Esophagus squamous epithelium (tissue), 5 donors: Measurements from ENCODE around the gene FRMD5. TPM values are rescaled to one million over a fixed set of nuclear protein-coding genes. Genes with fewer than 3 reads are reported as not detected.
"Not testable (repeated sequence)": the region's sequence is repeated elsewhere in the genome, so short reads cannot be mapped to it uniquely, and the experiment has no call there.

Experiments
- DNase-seq: peaks from one replicate; lab custom pipeline; 2025; lab: John Stamatoyannopoulos, UW
- H3K27ac ChIP-seq, 4 donors: fragments of 200-600 bp; sonication (generic); one replicate each; pipeline ENCODE4 v1.5.1; 2016 to 2019; ENCODE audit warnings: mild to moderate bottlenecking in 1 of 4
- H3K27me3 ChIP-seq, 4 donors: fragments of 200-600 bp; sonication (generic); 1 replicate in 3 of 4; 2 replicates in 1 of 4; pipeline versions ENCODE4 v1.5.1 to v1.6.0; 2017 to 2021; ENCODE audit warnings: antibody characterized with exemption in 1 of 4
- H3K36me3 ChIP-seq, 3 donors: fragments of 200-600 bp; sonication (generic); one replicate each; pipeline ENCODE4 v1.5.1; 2016 to 2019
- H3K4me1 ChIP-seq, 3 donors: fragments of 200-600 bp; sonication (generic); one replicate each; pipeline ENCODE4 v1.5.1; 2017 to 2019
- H3K4me3 ChIP-seq, 4 donors: fragments of 200-600 bp; sonication (generic); 1 replicate in 3 of 4; 2 replicates in 1 of 4; pipeline ENCODE4 v1.5.1; 2016 to 2019; ENCODE audit warnings: mild to moderate bottlenecking in 2 of 4, moderate library complexity in 1 of 4
- H3K9me3 ChIP-seq, 3 donors: fragments of 200-600 bp; sonication (generic); one replicate each; pipeline ENCODE4 v1.5.1; 2016 to 2019
- POLR2A ChIP-seq, 4 donors: fragments of 450-650 bp; IDR thresholded peaks; one replicate each; pipeline ENCODE4 v1.6.1; 2017; ENCODE audit warnings: antibody characterized with exemption in 4 of 4, mild to moderate bottlenecking in 4 of 4, moderate library complexity in 3 of 4
- WGBS, 2 donors: methylation state at CpG; one replicate each; pipeline ENCODE4 v1.1.5; 2018; 5-methylcytosine and 5-hydroxymethylcytosine counted together
- intact Hi-C: fragments of 100-400 bp; cut with DNase I; formaldehyde crosslinking; loops from one replicate; pipeline ENCODE4 v1.15.0; 2022
- total RNA-seq, 4 donors: library from RNA; depleted of rRNA; stranded (reverse); fragments of >200 nt; gene quantifications; one replicate each; pipeline ENCODE4 v1.1.0, GENCODE V29; 2016
- TF ChIP-seq, protein P1 (sequence below), 6 experiments: fragments of 450-650 bp in 4 of 6; fragments of 200-600 bp in 2 of 6; sonication (generic) in 2 of 6; IDR thresholded peaks; one replicate each; pipeline ENCODE4 v1.5.1; 2016 to 2019; ENCODE audit warnings: antibody characterized with exemption in 6 of 6, mild to moderate bottlenecking in 4 of 6, moderate library complexity in 4 of 6
- donor health status: DM: yes; HTN: yes; CAD: no.

The FRMD5 gene
- total RNA-seq, 4 donors from 2014 or later: 0.19 TPM; not detected in 3

DNA sequence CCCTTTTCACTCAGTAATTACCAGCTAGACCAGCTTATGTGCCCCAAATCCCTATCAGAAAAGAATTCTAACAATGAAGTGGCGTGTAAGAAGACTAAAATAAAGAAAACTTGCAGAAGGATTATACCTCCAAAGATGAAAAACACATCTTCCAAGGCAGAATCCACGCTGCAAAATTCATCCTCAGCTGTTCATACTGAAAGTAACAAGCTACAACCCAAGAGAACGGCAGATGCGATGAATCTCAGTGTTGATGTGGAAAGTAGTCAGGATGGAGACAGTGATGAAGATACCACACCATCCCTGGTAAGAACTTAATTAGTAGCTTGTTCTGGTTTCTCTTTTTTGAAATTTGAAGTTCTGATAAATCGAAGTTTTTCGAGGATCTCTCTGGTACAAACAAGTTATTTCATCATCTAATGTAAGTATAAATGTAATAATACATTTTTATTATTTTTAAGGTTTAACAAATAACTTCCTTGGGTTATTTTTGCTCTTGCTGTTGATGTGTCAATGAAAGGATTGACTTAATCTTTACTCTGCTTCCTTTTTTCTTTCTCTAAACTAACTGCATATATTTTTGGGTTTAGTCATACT lies 366.9 kb downstream of the FRMD5 start:
- Histone ChIP-seq H3K27ac (peak overlapping the region in 3 of 4 donors; percentile 78 to 87 (median 84)), H3K4me1 (peaks cover 20 to 53% (median 23%) of the 10 kb centered on the region in 3 donors), H3K27me3 (no peaks in the 10 kb centered on the region), H3K36me3 (no peaks in the 10 kb centered on the region), H3K4me3 (peak overlapping the region; percentile 45 to 83 (median 60)), H3K9me3 (no peaks in the 10 kb centered on the region)
- DNase-seq: no peak
- TF ChIP-seq, protein P1, sequence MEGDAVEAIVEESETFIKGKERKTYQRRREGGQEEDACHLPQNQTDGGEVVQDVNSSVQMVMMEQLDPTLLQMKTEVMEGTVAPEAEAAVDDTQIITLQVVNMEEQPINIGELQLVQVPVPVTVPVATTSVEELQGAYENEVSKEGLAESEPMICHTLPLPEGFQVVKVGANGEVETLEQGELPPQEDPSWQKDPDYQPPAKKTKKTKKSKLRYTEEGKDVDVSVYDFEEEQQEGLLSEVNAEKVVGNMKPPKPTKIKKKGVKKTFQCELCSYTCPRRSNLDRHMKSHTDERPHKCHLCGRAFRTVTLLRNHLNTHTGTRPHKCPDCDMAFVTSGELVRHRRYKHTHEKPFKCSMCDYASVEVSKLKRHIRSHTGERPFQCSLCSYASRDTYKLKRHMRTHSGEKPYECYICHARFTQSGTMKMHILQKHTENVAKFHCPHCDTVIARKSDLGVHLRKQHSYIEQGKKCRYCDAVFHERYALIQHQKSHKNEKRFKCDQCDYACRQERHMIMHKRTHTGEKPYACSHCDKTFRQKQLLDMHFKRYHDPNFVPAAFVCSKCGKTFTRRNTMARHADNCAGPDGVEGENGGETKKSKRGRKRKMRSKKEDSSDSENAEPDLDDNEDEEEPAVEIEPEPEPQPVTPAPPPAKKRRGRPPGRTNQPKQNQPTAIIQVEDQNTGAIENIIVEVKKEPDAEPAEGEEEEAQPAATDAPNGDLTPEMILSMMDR (IDR thresholded peaks at IDR 0.05): no peak
- no peak for TF ChIP-seq POLR2A (IDR thresholded peaks at IDR 0.05)
- intact Hi-C loops: no loop called here
- WGBS, 2 donors: 37 to 40% methylated on average over 6 of the region's 6 CpGs

DNA sequence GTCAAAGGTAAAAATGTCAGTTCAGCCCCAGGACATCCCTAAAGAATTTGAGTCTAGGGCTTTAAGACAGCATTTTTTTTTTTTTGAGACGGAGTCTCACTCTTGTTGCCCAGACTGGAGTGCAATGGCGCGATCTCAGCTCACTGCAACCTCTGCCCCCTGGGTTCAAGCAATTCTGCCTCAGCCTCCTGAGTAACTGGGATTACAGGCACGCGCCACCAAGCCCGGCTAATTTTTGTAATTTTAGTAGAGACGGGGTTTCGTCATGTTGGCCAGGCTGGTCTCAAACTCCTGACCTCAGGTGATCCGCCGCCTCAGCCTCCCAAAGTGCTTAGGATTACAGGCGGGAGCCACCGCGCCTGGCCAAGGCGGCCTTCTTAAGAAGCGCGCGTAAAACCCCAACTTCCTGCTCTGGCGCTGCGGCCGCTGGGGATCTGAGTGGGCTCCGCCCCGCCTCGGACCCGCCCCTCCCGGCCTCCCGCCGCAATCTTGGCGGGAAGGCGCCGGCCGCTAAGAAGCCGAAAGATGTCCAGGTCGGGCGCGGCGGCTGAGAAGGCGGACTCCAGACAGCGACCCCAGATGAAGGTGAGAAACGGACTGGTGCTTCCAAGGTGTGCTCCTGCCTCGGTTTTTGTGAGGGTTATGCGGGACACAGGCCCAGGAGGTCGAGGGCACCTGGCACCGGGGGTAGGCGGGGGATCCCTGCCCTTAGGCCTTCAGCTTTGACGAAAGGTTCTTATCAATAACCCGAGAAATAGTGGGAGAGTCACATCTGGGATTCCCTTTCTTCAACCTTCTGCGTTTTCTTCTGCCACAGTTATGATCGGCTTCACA lies 368.3 kb downstream of the FRMD5 start, which contains the start of gene WDR76:
WDR76 (plus strand) TSS at position 495 of the 834 bp plus-strand sequence; CDS start at position 526, 31 bp downstream.
- WGBS, 2 donors: 9 to 10% methylated on average over 15 to 20 of the region's 48 CpGs
- Histone ChIP-seq H3K36me3 (no peaks in the 10 kb centered on the region), H3K4me3 (peak within 1 kb of the TSS; percentile 45 to 83 (median 60)), H3K27me3 (no peaks in the 10 kb centered on the region), H3K9me3 (no peaks in the 10 kb centered on the region), H3K4me1 (peaks cover 26 to 68% (median 27%) of the 10 kb centered on the region in 3 donors), H3K27ac (peak within 1 kb of the TSS; percentile 78 to 87 (median 86))
- intact Hi-C loops: no loop called here
- peak; percentile 8 for DNase-seq
- peak in 1 of 4 donors; percentile 37 for TF ChIP-seq POLR2A (IDR thresholded peaks at IDR 0.05)
- TF ChIP-seq, protein P1 (IDR thresholded peaks at IDR 0.05): peak in 1 of 6 experiments; percentile 13

DNA sequence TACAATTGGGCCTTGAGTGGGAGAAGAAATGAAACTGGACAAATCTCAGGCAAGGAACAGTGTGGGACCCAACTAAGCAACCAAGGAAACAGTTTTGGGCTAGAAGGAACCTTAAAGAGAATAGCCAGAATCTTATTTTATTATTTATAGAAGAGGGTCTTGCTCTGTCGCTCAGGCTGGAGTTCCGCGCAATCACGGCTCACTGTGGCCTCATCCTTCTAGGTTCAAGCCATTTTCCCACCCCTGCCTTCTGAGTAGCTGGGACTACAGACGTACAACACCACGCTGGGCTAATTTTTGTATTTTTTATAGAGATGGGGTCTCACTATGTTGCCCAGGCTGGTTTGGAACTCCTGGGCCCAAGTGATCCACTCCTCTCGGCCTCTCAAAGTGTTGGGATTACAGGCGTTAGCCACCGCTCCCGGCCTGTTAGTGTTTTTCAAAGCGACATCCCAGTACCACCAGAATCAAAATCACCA lies 369.0 kb downstream of the FRMD5 start:
- no peak for DNase-seq
- peaks cover 26 to 74% (median 27%) of the 10 kb centered on the region in 3 donors for H3K4me1 ChIP-seq
- H3K27me3 ChIP-seq: no peaks in the 10 kb centered on the region
- intact Hi-C loops: no loop called here
- no peaks in the 10 kb centered on the region for H3K9me3 ChIP-seq
- 95 to 96% methylated on average over 10 to 11 of the region's 11 CpGs for WGBS, 2 donors
- TF ChIP-seq, protein P1 (IDR thresholded peaks at IDR 0.05): no peak
- no peak for TF ChIP-seq POLR2A (IDR thresholded peaks at IDR 0.05)
- peaks cover 0 to 1% (median 0%) of the 10 kb centered on the region in 3 donors for H3K36me3 ChIP-seq
- peak overlapping the region; percentile 78 to 87 (median 86) for H3K27ac ChIP-seq
- peak overlapping the region in 3 of 4 donors; percentile 59 to 83 (median 60) for H3K4me3 ChIP-seq

DNA sequence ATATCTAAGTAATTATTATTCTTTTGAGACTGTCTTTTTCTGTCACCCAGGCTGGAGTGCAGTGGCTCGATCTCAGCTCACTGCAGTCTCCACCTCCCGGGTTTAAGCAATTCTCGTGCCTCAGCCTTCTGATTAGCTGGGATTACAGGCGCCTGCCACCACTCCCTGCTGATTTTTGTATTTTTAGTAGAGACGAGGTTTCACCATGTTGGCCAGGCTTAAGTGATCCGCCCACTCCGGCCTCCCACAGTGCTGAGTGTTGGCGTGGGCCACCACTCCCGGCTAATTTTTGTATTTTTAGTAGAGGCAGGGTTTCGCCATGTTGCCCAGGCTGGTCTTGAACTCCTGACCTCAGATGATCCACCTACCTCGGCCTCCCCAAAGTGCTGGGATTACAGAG lies 369.8 kb downstream of the FRMD5 start:
- WGBS, 2 donors: 90 to 94% methylated on average over 9 to 11 of the region's 11 CpGs
- intact Hi-C loops, H3K27me3 ChIP-seq, DNase-seq, H3K36me3 ChIP-seq, H3K9me3 ChIP-seq, H3K27ac ChIP-seq, H3K4me3 ChIP-seq: not testable (repeated sequence)
- peaks cover 26 to 81% (median 27%) of the 10 kb centered on the region in 3 donors for H3K4me1 ChIP-seq

DNA sequence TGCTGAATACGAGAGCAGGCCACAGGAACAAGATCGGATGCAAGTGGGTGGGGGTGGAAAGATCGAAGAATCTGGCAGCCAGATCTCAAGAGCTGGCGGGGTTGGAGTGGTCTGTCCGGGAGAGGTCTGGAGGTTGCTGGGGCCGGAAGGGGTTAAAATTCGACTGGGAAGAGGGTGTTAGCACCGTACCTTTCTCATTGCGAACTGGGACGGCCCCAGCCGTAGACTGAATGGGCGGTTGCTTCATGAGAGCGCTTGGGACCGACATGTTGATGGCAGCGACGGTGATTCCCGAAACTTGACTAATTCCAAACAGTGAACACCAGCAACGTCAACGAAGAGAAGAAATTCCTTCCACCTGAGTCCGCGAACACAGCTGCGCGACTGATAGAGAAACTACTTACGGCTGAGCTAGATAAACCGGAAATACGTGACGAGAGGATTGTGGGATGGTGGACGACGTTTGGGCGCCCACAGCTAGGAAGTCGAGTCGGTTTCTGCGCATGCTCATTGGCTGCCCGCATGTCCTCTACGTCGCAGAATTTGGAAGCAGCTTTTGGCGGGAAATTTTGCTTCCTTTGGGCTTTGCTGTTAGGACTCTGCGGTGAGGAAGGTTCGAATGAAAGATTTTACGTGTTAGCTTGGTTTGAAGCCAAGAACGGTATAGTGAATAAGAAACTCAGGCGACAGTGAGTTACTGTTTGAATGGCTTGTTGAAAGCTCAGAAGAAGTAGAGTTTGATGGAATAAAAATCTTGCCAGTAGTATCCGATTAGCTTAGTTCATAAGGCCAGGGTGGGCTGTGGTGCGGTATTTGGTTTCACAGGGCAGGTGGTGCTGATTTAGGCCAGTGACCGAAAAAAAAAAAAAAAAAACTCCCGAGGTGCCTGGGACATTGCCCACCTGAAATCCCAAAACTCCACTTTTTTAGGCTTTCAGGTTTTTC lies 370.5 kb downstream of the FRMD5 start, which contains the start of gene MFAP1:
MFAP1 (minus strand) TSS at position 389 of the 945 bp plus-strand sequence; CDS start at position 268, 121 bp downstream.
- TF ChIP-seq, protein P1 (IDR thresholded peaks at IDR 0.05): peak in 1 of 6 experiments; percentile 41
- TF ChIP-seq POLR2A (IDR thresholded peaks at IDR 0.05): peak in 3 of 4 donors; percentile 59 to 91 (median 85)
- peak; percentile 55 for DNase-seq
- Histone ChIP-seq H3K27ac (peak within 1 kb of the TSS; percentile 91 to 98 (median 94)), H3K9me3 (no peaks in the 10 kb centered on the region), H3K4me3 (peak within 1 kb of the TSS; percentile 67 to 95 (median 81)), H3K27me3 (no peaks in the 10 kb centered on the region), H3K4me1 (peaks cover 26 to 82% (median 27%) of the 10 kb centered on the region in 3 donors), H3K36me3 (peaks cover 0 to 16% (median 0%) of the 10 kb centered on the region in 3 donors)
- intact Hi-C loops: no loop called here
- WGBS, 2 donors: 7 to 8% methylated on average over 40 to 43 of the region's 46 CpGs
